IPS-18a (cell line): ENCODE measurements around the gene ATP5F1E.
"Not testable (repeated sequence)": the region's sequence is repeated elsewhere in the genome, so short reads cannot be mapped to it uniquely, and the experiment has no call there.

ENCODE experiments used
- H3K27ac ChIP-seq: one replicate; pipeline ENCODE4 v1.5.1; 2013; ENCODE audit warnings: low read length
- H3K27me3 ChIP-seq: one replicate; pipeline ENCODE4 v1.6.1; 2013; ENCODE audit warnings: mild to moderate bottlenecking, low read length; ENCODE audit not compliant: control insufficient read depth, insufficient read depth
- H3K36me3 ChIP-seq: one replicate; pipeline ENCODE4 v1.6.1; 2013; ENCODE audit warnings: low read depth, low read length; ENCODE audit not compliant: control insufficient read depth
- H3K4me1 ChIP-seq: one replicate; pipeline ENCODE4 v1.6.1; 2013; ENCODE audit warnings: low read depth, low read length; ENCODE audit not compliant: control insufficient read depth
- H3K4me3 ChIP-seq: one replicate; pipeline ENCODE4 v1.5.1; 2013; ENCODE audit warnings: low read length
- H3K9ac ChIP-seq: one replicate; pipeline ENCODE4 v1.6.1; 2013; ENCODE audit warnings: mild to moderate bottlenecking, low read length, moderate library complexity
- H3K9me3 ChIP-seq: one replicate; pipeline ENCODE4 v1.6.1; 2013; ENCODE audit warnings: low read depth, low read length; ENCODE audit not compliant: control insufficient read depth

The ATP5F1E gene

GRCh38 chr20:58983115-58983468 lies 49.0 kb downstream of the ATP5F1E start:
- peaks cover 24% of the 10 kb centered on the region for H3K36me3 ChIP-seq
- not testable (repeated sequence) for H3K27ac ChIP-seq, H3K4me3 ChIP-seq

GRCh38 chr20:58982406-58983114 lies 49.6 kb downstream of the ATP5F1E start:
- Histone ChIP-seq H3K4me3 (peak overlapping the region; percentile 96), H3K9ac (no peak overlapping the region)

More at GRCh38 chr20:58983115-58983468, 49.0 kb downstream of the ATP5F1E start:
- not testable (repeated sequence) for H3K9me3 ChIP-seq, H3K9ac ChIP-seq, H3K27me3 ChIP-seq, H3K4me1 ChIP-seq

GRCh38 chr20:58981628-58982364 lies 50.3 kb downstream of the ATP5F1E start:
- H3K9me3 ChIP-seq, result no peaks in the 10 kb centered on the region
- peaks cover 7% of the 10 kb centered on the region for H3K4me1 ChIP-seq
- peaks cover 11% of the 10 kb centered on the region for H3K36me3 ChIP-seq
- H3K27ac ChIP-seq, result peak overlapping the region; percentile 45
- H3K4me3 ChIP-seq, result peak overlapping the region; percentile 96
- no peaks in the 10 kb centered on the region for H3K27me3 ChIP-seq
- H3K9ac ChIP-seq, result peak overlapping the region; percentile 88

More at GRCh38 chr20:58982406-58983114, 49.6 kb downstream of the ATP5F1E start:
- Histone ChIP-seq H3K27me3 (no peaks in the 10 kb centered on the region), H3K9me3 (no peaks in the 10 kb centered on the region), H3K27ac (no peak overlapping the region), H3K4me1 (peaks cover 7% of the 10 kb centered on the region), H3K36me3 (peaks cover 19% of the 10 kb centered on the region)

GRCh38 chr20:58980711-58981627 lies 51.2 kb downstream of the ATP5F1E start, which contains the start of gene NELFCD:
Gene NELFCD, plus strand, starts transcription at chr20:58981256. Its CDS starts 54 bp downstream, at chr20:58981310.
- Histone ChIP-seq H3K9me3 (no peaks in the 10 kb centered on the region), H3K4me3 (peak within 1 kb of the TSS; percentile 96), H3K27ac (peak within 1 kb of the TSS; percentile 45), H3K4me1 (peaks cover 7% of the 10 kb centered on the region), H3K36me3 (peaks cover 4% of the 10 kb centered on the region), H3K9ac (peak within 1 kb of the TSS; percentile 88), H3K27me3 (no peaks in the 10 kb centered on the region)

GRCh38 chr20:58978351-58979190 lies 53.6 kb downstream of the ATP5F1E start:
- H3K36me3 ChIP-seq, result no peaks in the 10 kb centered on the region
- no peak overlapping the region for H3K9ac ChIP-seq
- H3K9me3 ChIP-seq, result no peaks in the 10 kb centered on the region
- H3K27me3 ChIP-seq, result no peaks in the 10 kb centered on the region
- no peak overlapping the region for H3K27ac ChIP-seq
- H3K4me3 ChIP-seq, result no peak overlapping the region
- peaks cover 7% of the 10 kb centered on the region for H3K4me1 ChIP-seq

- no peaks in the 10 kb centered on the region for H3K36me3 ChIP-seq
- peaks cover 7% of the 10 kb centered on the region for H3K4me1 ChIP-seq
- H3K9ac ChIP-seq, result no peak overlapping the region
- no peak overlapping the region for H3K27ac ChIP-seq
- H3K9me3 ChIP-seq, result no peaks in the 10 kb centered on the region
- no peak overlapping the region for H3K4me3 ChIP-seq
- H3K27me3 ChIP-seq, result no peaks in the 10 kb centered on the region
These were observed 55.9 kb downstream of the ATP5F1E start for GRCh38 chr20:58976061-58976730.
